GM18498 (cell line): ENCODE measurements around the gene TEAD1.

Experiments
- ATAC-seq: cut with Tn5 transposase; IDR thresholded peaks from one replicate; pipeline ENCODE4 v1.9.1; 2021; ENCODE audit warnings: mild to moderate bottlenecking, moderate library complexity; ENCODE audit not compliant: unreplicated experiment

Gene TEAD1

GRCh38 chr11:12673924-12674570 is at the start of gene TEAD1:
TSS of gene TEAD1 (plus strand) at chr11:12674421.
- ATAC-seq = peak; percentile 82

GRCh38 chr11:12624595-12624994 is 49.6 kb upstream of the TEAD1 start:
- no peak for ATAC-seq

GRCh38 chr11:12625438-12626071 is 48.7 kb upstream of the TEAD1 start:
- no peak for ATAC-seq

DNA sequence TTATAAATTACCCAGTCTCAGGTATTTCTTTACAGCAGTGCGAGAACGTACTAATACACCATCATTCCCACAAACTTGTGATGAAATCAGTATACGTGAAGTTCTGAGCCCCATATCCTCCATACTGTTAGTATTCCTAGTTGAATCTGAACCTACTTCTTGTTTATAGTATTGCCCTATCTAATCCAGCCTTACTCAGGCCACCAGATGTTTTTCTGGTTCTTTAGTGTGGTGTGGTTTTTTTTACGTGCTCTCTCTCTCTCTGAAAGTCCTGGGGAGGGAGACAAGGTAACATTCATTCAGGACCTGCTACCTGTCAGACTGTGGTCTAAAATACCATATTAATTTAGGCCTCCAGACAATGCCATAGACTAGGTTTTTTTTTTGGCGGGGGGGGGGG is 47.6 kb upstream of the TEAD1 start:
- no peak for ATAC-seq

DNA sequence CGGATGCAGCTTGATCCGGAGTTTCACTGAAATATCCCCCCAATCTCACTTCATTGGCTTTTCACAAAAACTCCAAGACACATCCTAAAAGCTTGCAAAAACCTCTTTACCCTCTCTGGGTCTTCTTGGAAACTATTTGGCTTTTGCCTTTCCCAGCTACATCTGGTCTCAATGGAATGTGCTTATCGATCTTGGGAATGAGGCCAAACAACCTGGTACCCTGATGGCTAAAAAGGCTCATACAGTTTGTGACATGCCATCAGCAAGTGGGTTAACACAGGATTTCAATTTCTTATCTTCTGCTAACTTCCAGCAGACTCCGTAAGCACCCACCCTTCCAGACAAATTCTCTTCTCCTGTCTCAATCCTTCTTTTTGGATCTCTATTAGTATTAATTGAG is 45.9 kb upstream of the TEAD1 start:
- ATAC-seq = no peak

DNA sequence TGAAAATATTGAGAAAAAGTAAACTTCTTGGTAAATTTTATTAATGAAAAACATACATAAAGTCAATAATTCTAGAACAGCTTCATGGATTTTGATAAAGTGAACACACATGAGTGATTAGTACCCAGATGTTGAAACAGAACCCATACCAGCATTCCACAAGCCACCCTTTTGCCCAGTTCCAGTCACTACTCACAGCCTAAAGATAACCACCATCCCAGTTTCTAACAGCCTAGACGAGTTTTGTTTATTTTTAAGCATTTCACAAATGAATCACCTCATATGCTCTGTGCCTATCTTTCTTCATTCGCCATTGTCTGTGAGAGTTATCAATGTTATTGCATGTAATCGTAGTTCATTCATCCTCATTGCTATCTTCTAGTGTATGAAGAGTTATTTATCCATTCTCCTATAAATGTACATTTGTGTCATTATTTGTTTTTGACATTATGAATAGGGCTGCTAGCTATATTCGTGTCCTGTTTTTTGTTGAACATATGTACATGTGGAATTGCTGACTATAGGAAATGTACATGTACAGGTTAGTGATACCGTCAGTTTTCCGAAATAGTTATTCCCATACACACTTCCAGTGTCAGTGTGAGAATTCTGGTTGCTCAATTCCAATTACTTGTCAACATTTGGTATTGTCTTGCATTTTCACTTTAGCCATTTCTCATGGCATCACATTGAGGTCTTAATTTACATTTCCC is 44.5 kb upstream of the TEAD1 start:
- no peak for ATAC-seq

- no peak for ATAC-seq
These were observed 42.6 kb upstream of the TEAD1 start for GRCh38 chr11:12631651-12632050.

DNA sequence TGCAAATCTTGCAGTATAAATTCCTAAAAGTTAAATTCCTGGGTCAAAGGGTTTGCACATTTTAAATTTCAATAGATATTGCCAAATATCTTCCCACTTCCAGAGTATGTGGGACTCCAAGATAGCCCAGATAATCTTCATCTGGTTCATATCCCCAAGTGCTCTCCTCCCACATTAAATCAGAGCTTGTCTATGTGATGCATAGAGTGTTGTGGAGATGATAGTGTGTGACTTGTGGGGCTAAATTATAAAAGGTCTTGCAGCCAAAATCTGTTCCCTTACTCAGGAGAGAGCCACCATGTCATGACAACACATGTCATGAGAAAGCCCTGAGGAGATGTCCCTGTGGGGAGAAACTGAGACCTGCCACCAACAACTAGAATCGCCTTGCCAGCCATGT is 39.9 kb upstream of the TEAD1 start:
- no peak for ATAC-seq

DNA sequence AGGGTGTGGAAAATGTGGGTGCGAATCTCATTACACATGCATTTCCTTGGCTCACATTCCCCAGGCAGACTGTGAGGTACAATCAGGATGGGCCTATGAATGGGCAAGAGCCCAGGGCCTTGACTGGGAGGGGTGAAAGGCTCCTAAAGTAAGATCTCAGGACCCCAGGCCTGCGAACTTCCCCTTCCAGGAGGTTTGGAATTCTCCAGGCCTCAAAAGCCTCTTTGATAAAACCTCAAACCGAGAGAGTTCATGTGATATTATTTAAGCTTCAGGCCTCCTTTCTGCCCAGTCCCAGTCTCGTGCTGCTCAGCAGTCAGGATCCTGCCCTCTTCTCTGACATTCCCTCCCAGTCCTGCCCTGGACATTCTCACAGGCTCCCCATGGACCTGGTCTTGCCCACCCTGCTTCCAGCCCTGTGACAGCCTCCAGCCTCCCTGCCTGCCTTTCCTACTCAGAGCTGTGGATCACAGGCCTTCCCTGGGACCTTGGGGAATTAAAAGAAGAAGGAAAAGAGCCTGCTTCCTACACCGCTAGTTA is 37.3 kb upstream of the TEAD1 start:
- no peak for ATAC-seq

DNA sequence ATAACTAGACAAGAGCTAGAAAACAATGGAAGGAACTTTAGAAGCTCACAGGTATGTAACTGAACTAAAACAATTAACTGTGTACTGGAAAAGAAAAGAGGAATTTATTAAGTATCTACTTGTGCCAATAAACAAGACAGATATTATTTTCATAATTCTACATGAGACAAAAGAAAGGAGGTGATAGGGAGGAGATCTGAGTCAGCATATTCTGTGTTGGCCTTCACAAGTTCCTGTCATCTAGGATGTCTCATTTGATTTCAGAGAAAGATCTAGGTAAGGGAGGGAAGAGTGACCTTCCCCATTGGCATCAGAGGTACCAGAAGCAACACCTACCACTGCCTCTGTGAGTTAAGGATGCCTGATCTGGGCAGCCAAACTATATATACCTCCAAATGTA is 34.8 kb upstream of the TEAD1 start:
- ATAC-seq = no peak

GRCh38 chr11:12640355-12640754 is 33.9 kb upstream of the TEAD1 start:
- ATAC-seq = no peak

DNA sequence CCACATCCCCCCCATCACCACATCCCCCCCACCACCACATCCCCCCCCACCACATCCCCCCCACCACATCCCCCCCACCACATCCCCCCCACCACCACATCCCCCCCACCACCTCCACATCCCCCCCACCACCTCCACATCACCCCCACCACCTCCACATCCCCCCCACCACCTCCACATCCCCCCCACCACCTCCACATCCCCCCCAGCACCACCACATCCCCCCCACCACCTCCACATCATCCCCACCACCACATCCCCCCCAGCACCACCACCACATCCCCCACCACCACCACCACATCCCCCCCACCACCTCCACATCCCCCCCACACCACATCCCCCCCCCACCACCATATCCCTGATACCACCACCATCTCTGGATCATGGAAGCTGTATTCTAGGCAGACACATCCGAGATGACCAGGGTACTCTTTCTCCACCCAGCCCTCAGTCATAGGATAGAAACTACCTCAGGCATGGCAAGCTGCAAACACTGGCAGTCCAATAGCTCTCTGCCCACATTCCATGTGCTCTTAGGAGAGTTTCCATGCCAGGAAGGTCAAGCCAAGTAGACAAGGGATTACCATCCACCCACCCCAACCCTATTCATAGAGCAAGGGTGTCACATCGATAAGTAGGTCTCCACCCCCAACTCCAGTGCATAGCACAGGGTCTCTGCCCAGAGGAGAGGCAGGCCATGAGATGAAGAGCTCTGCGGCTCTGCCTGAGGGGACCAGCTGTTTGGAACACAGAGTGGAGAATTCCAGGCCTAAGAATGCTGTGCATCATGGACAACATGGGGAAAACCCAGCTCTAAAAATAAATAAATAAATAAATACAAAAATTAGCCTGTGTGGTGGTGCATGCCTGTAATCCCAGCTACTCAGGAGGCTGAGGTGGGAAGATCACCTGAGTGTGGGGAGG is 33.0 kb upstream of the TEAD1 start:
- ATAC-seq = no peak

GRCh38 chr11:12642040-12642439 is 32.2 kb upstream of the TEAD1 start:
- no peak for ATAC-seq

- ATAC-seq = no peak
These were observed 31.3 kb upstream of the TEAD1 start for GRCh38 chr11:12642806-12643428.

DNA sequence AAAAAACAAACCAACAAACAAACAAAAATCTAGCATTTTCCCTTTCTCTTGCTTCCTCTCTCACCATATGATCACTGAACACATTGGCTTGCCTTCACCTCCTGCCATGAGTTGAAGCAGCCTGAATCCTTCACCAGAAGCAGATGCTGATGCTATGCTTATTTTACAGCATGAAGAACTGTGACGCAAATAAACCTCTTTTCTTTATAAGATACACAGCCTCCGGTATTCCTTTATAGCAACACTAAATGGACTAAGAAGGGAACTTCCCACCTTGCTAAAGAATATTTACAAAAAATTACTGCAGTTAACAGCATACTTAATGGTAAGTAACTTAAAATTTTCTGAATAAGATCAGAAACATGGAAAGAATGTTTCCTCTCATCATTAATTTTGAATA is 27.7 kb upstream of the TEAD1 start:
- no peak for ATAC-seq

GRCh38 chr11:12653729-12654128 is 20.5 kb upstream of the TEAD1 start:
- no peak for ATAC-seq

- no peak for ATAC-seq
These were observed 18.4 kb upstream of the TEAD1 start for GRCh38 chr11:12655842-12656241.

DNA sequence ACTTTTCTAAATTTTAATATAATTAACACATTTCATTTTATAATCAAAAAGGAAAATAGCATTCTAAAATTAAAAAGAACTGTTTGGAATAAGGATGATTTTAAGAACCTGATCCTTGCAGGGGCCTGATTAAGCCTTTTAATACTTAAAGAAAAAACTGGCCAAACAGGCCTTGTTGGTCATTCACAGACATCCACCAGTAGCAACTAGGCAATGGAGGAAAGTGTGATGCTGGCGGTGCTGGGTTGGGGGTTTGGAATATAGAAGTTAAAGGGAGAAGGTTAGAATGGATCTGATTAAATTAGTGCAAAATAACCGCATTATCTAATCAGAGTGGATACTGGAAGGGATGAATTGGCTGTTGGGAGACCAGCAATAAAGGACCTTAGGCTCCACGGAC is 16.9 kb upstream of the TEAD1 start:
- no peak for ATAC-seq

GRCh38 chr11:12657981-12658380 is 16.2 kb upstream of the TEAD1 start:
- ATAC-seq = no peak

DNA sequence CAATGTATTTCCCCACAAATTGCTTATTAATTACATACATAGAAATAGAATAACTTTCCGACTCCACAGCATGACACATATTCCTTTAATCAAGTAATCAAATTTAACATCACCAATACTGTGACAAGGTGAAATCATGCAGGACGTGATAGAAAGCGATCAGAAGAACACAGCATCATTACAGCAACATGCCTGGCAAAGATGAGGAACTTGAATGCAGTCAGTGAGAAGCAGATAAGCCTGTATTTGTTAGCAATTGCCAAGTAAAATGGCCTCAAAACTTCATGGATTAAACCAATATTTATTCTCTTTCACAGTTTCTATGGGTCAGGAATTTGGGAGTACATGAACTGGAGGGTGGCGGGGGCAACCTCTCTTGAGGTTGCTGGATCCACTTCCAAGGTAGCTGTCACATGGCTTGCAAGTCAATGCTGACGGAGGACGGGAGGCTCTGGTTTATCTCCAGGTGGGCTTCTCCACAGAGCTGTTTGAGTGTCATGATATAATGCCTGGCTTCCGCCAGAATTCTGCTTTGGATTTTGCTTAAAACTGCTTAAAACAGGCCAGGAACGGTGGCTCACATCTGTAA is 12.0 kb upstream of the TEAD1 start:
- ATAC-seq = no peak
